Measurements from ENCODE around the gene VSTM2B. TPM values are rescaled to one million over a fixed set of nuclear protein-coding genes. Genes with fewer than 3 reads are reported as not detected.

VSTM2B gene
- total and polyA plus RNA-seq, 11 donors: not detected

DNA sequence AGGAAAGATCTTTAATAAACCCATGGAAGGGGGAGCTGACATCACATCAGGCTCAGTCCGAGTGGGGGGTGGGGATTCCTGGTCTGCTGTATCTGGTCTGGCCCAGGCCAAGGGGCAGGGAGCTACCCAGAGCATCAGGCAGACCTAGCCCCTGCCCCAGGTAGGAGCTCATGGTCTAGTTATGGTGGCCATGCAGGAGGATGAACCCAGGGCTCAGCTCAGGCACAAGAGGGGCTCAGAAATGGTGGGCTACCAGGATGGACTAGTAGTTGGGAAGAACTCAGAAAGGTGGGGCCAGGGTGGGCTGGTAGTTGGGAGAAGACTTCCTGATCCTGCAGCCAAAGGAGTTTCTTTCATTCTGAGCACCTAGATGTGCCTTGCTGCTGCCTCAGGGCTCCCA lies 14.3 kb downstream of the VSTM2B start:
- TF ChIP-seq, protein P1, sequence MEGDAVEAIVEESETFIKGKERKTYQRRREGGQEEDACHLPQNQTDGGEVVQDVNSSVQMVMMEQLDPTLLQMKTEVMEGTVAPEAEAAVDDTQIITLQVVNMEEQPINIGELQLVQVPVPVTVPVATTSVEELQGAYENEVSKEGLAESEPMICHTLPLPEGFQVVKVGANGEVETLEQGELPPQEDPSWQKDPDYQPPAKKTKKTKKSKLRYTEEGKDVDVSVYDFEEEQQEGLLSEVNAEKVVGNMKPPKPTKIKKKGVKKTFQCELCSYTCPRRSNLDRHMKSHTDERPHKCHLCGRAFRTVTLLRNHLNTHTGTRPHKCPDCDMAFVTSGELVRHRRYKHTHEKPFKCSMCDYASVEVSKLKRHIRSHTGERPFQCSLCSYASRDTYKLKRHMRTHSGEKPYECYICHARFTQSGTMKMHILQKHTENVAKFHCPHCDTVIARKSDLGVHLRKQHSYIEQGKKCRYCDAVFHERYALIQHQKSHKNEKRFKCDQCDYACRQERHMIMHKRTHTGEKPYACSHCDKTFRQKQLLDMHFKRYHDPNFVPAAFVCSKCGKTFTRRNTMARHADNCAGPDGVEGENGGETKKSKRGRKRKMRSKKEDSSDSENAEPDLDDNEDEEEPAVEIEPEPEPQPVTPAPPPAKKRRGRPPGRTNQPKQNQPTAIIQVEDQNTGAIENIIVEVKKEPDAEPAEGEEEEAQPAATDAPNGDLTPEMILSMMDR (IDR thresholded peaks at IDR 0.05): no peak
- no peak for TF ChIP-seq POLR2A (IDR thresholded peaks at IDR 0.05)
- H3K36me3 ChIP-seq: no peaks in the 10 kb centered on the region
- H3K4me1 ChIP-seq: no peaks in the 10 kb centered on the region
- DNase-seq (peak in 2 of 5 donors; percentile 4 to 14), ATAC-seq (no peak)
- no peak overlapping the region for H3K27ac ChIP-seq
- H3K9me3 ChIP-seq: no peaks in the 10 kb centered on the region
- peaks cover 0 to 27% (median 4%) of the 10 kb centered on the region in 9 donors for H3K27me3 ChIP-seq
- intact Hi-C loops (cut with DNase I): no loop called here
- 29 to 55% (median 38%) methylated on average over 1 of the region's 1 CpG for WGBS, 4 donors
- no peak overlapping the region for H3K4me3 ChIP-seq

DNA sequence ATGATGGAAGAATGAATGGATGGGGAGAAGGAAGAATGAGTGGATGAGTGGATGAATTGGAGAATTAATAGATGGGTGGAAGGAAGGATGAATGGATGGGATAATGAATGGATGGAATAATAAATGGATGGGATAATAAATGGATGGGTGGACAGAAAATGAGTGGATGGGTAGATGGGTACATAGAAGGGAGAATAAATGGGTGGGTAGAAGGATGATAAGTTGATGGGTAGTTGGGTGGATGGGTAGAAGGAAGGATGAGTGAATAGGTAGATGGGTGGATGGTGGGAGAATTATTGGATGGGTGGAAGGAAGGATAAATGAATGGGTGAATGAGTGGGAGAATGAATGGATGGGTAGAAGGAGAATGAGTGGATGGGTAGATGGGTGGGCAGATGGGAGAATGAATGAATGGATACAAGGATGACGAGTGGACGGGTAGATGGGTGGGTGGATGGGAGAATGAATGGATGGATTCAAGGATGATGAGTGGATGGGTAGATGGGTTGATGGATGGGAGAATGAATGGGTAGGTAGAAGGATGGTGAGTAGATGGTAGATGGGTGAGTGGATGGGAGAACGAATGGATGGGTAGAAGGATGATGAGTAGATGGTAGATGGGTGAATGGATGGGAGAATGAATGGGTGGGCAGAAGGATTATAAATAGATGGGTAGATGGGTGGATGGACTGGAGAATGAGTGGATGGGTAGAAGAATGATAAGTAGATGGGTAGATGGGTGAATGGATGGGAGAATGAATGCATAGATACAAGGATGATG lies 15.9 kb downstream of the VSTM2B start:
- WGBS, 4 donors: 85 to 86% (median 86%) methylated on average over 3 of the region's 3 CpGs
- Histone ChIP-seq H3K27me3 (peaks cover 0 to 40% (median 0%) of the 10 kb centered on the region in 9 donors), H3K4me3 (no peak overlapping the region), H3K27ac (no peak overlapping the region), H3K36me3 (no peaks in the 10 kb centered on the region), H3K9me3 (no peaks in the 10 kb centered on the region), H3K4me1 (no peaks in the 10 kb centered on the region)
- DNase-seq (no peak), ATAC-seq (no peak)
- TF ChIP-seq, protein P1 (IDR thresholded peaks at IDR 0.05): no peak
- no peak for TF ChIP-seq POLR2A (IDR thresholded peaks at IDR 0.05)
- intact Hi-C loops (cut with DNase I): no loop called here

DNA sequence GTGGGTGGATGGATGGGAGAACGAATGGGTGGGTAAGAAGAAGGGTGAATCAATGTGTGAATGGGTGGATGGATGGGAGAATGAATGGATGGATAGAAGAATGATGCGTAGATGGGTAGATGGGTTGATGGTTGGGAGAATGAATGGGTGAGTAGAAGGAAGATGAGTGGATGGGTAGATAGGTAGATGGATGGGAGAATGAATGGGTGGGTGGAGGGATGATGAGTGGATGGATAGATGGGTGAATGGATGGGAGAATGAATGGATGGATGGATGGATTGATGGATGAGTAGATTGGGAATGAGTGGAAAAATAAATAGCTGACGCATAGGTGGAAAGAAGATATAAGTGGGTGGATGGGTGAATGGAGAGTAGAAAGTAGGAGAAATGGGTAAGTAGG lies 16.5 kb downstream of the VSTM2B start:
- H3K9me3 ChIP-seq: no peaks in the 10 kb centered on the region
- no peak overlapping the region for H3K4me3 ChIP-seq
- H3K36me3 ChIP-seq: no peaks in the 10 kb centered on the region
- no peak for TF ChIP-seq POLR2A (IDR thresholded peaks at IDR 0.05)
- TF ChIP-seq, protein P1 (IDR thresholded peaks at IDR 0.05): no peak
- H3K4me1 ChIP-seq: no peaks in the 10 kb centered on the region
- intact Hi-C loops (cut with DNase I): no loop called here
- peaks cover 0 to 40% (median 0%) of the 10 kb centered on the region in 9 donors for H3K27me3 ChIP-seq
- 56 to 69% (median 67%) methylated on average over 3 of the region's 3 CpGs for WGBS, 4 donors
- no peak overlapping the region for H3K27ac ChIP-seq
- no peak for ATAC-seq
- no peak for DNase-seq

DNA sequence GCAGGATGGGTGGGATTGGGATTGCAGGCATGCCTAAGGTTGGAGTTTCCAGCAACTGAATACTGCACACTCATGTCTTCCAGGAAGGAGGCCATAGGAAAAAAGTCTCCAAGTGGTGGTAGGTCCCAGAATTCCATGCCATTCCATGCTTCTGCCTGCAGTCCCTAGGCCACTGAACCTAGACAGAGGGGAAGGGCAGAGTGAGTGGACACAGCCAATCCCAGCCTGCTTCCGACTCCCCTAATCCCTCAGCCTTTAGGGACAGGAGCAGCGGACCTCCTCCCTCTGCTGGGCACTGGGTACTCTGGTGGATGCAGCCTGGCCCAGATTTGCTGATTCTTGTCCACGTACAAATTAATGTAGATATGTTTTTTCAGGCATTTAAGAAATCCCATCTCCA lies 17.0 kb downstream of the VSTM2B start:
- Histone ChIP-seq H3K4me3 (no peak overlapping the region), H3K4me1 (no peaks in the 10 kb centered on the region), H3K36me3 (no peaks in the 10 kb centered on the region), H3K27ac (no peak overlapping the region), H3K27me3 (peaks cover 0 to 39% (median 0%) of the 10 kb centered on the region in 9 donors), H3K9me3 (no peaks in the 10 kb centered on the region)
- intact Hi-C loops (cut with DNase I): no loop called here
- WGBS, 4 donors: 59 to 74% (median 66%) methylated on average over 3 of the region's 3 CpGs
- DNase-seq: no peak
- ATAC-seq: no peak
- TF ChIP-seq POLR2A (IDR thresholded peaks at IDR 0.05): no peak
- TF ChIP-seq, protein P1 (IDR thresholded peaks at IDR 0.05): no peak

Measured in heart left ventricle (tissue), 16 donors.